OCI-LY1 (cell line): ENCODE data around the gene GRK6.

Experiments used
- H2AFZ ChIP-seq: fragments of 200-600 bp; sonication (generic), shearing (Covaris generic); 2 replicates; pipeline ENCODE4 v1.6.0; 2014; ENCODE audit warnings: antibody characterized with exemption, mild to moderate bottlenecking, low read length
- H3F3A ChIP-seq: fragments of 200-600 bp; sonication (generic), shearing (Covaris generic); 2 replicates; pipeline ENCODE4 v1.6.0; 2014; ENCODE audit warnings: mild to moderate bottlenecking, antibody characterized with exemption, low read length, moderate library complexity; ENCODE audit not compliant: insufficient read depth
- H3K27ac ChIP-seq: fragments of 200-600 bp; sonication (generic); 2 replicates; pipeline ENCODE4 v1.5.1; 2014; ENCODE audit warnings: low read length, mixed run types, mild to moderate bottlenecking, low read depth; ENCODE audit not compliant: poor library complexity, severe bottlenecking
- H3K27me3 ChIP-seq: fragments of 200-600 bp; sonication (generic); 2 replicates; pipeline ENCODE4 v1.6.0; 2014; ENCODE audit warnings: antibody characterized with exemption, mild to moderate bottlenecking, low read length, moderate library complexity; ENCODE audit not compliant: insufficient read depth
- H3K36me3 ChIP-seq: fragments of 200-600 bp; sonication (generic); 2 replicates; pipeline ENCODE4 v1.6.1; 2014; ENCODE audit warnings: mild to moderate bottlenecking, antibody characterized with exemption, low read length, moderate library complexity, mixed read lengths; ENCODE audit not compliant: insufficient read depth
- H3K4me1 ChIP-seq: fragments of 200-600 bp; sonication (generic); 2 replicates; pipeline ENCODE4 v1.5.1; 2014; ENCODE audit warnings: mild to moderate bottlenecking, low read length, moderate library complexity; ENCODE audit not compliant: insufficient read depth, severe bottlenecking
- H3K4me2 ChIP-seq: fragments of 200-600 bp; sonication (generic), shearing (Covaris generic); 2 replicates; pipeline ENCODE4 v1.6.1; 2014; ENCODE audit warnings: low read length
- H3K4me3 ChIP-seq: fragments of 200-600 bp; sonication (generic); 2 replicates; pipeline ENCODE4 v1.5.1; 2014; ENCODE audit warnings: low read length, low read depth, mild to moderate bottlenecking, mixed read lengths; ENCODE audit not compliant: poor library complexity, severe bottlenecking
- H3K79me2 ChIP-seq: fragments of 200-600 bp; shearing (Covaris generic); 2 replicates; pipeline ENCODE4 v1.6.1; 2016; ENCODE audit warnings: mixed run types, low read length, mixed read lengths; ENCODE audit not compliant: insufficient read depth
- H3K9ac ChIP-seq: fragments of 200-600 bp; sonication (generic), shearing (Covaris generic); 2 replicates; pipeline ENCODE4 v1.6.1; 2014; ENCODE audit warnings: mild to moderate bottlenecking, low read length, mixed read lengths
- H3K9me2 ChIP-seq: fragments of 200-600 bp; sonication (generic), shearing (Covaris generic); 2 replicates; pipeline ENCODE4 v1.6.1; 2014; ENCODE audit warnings: low read depth, mild to moderate bottlenecking, low read length, mixed read lengths
- H3K9me3 ChIP-seq: fragments of 200-600 bp; shearing (Covaris generic); 2 replicates; pipeline ENCODE4 v1.6.1; 2014; ENCODE audit warnings: low read length, mixed read lengths
- H4K20me1 ChIP-seq: fragments of 200-600 bp; sonication (generic), shearing (Covaris generic); 2 replicates; pipeline ENCODE4 v1.6.0; 2016; ENCODE audit warnings: mild to moderate bottlenecking, low read length; ENCODE audit not compliant: insufficient read depth
- CTCF ChIP-seq: fragments of 200-600 bp; sonication (generic), shearing (Covaris generic); IDR thresholded peaks from 2 replicates; pipeline ENCODE4 v1.5.1; 2017; ENCODE audit warnings: mild to moderate bottlenecking, antibody characterized with exemption, low read length, moderate library complexity, mixed read lengths
- EZH2 ChIP-seq: fragments of 200-600 bp; sonication (generic), shearing (Covaris generic); IDR thresholded peaks from 2 replicates; pipeline ENCODE4 v1.8.0; 2017; ENCODE audit warnings: borderline replicate concordance, mixed run types, mild to moderate bottlenecking, antibody characterized with exemption, low read length, moderate library complexity, mixed read lengths

GRK6 gene

GRCh38 chr5:177388521-177389052 is 37.9 kb upstream of the GRK6 start:
- H3K4me1 ChIP-seq = peaks cover 34% of the 10 kb centered on the region
- H2AFZ ChIP-seq = no peak overlapping the region
- H3K4me3 ChIP-seq = no peak overlapping the region
- H3K4me2 ChIP-seq = no peak overlapping the region; the same call in 1 of the 2 replicates
- no peaks in the 10 kb centered on the region; the same call in 1 of the 2 replicates for H3K27me3 ChIP-seq
- TF ChIP-seq EZH2 = no peak
- TF ChIP-seq CTCF = no peak
- no peaks in the 10 kb centered on the region for H3K9me3 ChIP-seq
- H4K20me1 ChIP-seq = no peaks in the 10 kb centered on the region
- no peaks in the 10 kb centered on the region for H3K36me3 ChIP-seq
- no peak overlapping the region for H3K9ac ChIP-seq
- H3K79me2 ChIP-seq = no peaks in the 10 kb centered on the region
- no peaks in the 10 kb centered on the region for H3K9me2 ChIP-seq
- no peaks in the 10 kb centered on the region for H3F3A ChIP-seq
- H3K27ac ChIP-seq = no peak overlapping the region

GRCh38 chr5:177389241-177390169 is 37.0 kb upstream of the GRK6 start:
- Histone ChIP-seq H3K36me3 (no peaks in the 10 kb centered on the region), H3F3A (no peaks in the 10 kb centered on the region), H3K9ac (peak overlapping the region; percentile 10; the same call in 1 of the 2 replicates), H3K9me3 (no peaks in the 10 kb centered on the region), H2AFZ (no peak overlapping the region), H3K27ac (peak overlapping the region; percentile 53), H3K4me3 (no peak overlapping the region), H3K4me2 (peak overlapping the region; percentile 27; the same call in 1 of the 2 replicates), H3K79me2 (no peaks in the 10 kb centered on the region), H3K9me2 (no peaks in the 10 kb centered on the region), H3K27me3 (peaks cover 4% of the 10 kb centered on the region), H4K20me1 (no peaks in the 10 kb centered on the region), H3K4me1 (peaks cover 34% of the 10 kb centered on the region)
- TF ChIP-seq CTCF (no peak), EZH2 (no peak)

GRCh38 chr5:177390363-177391300 is 35.8 kb upstream of the GRK6 start:
- Histone ChIP-seq H3K36me3 (no peaks in the 10 kb centered on the region), H3K9me3 (no peaks in the 10 kb centered on the region), H3K4me3 (no peak overlapping the region), H4K20me1 (no peaks in the 10 kb centered on the region), H3K27me3 (peaks cover 4% of the 10 kb centered on the region), H3K9ac (no peak overlapping the region; the same call in 1 of the 2 replicates), H3K4me2 (no peak overlapping the region; the same call in 1 of the 2 replicates), H3K27ac (no peak overlapping the region), H3K9me2 (no peaks in the 10 kb centered on the region), H3K4me1 (peaks cover 34% of the 10 kb centered on the region), H2AFZ (no peak overlapping the region), H3K79me2 (no peaks in the 10 kb centered on the region), H3F3A (no peaks in the 10 kb centered on the region)
- TF ChIP-seq EZH2 (no peak), CTCF (peak; percentile 86)
